GM18909 (cell line): ENCODE data around the gene LGALS9C.
"Not testable (repeated sequence)": the region's sequence is repeated elsewhere in the genome, so short reads cannot be mapped to it uniquely, and the experiment has no call there.

ENCODE experiments used
- ATAC-seq: cut with Tn5 transposase; IDR thresholded peaks from one replicate; pipeline ENCODE4 v1.9.1; 2021; ENCODE audit warnings: mild to moderate bottlenecking; ENCODE audit not compliant: unreplicated experiment, poor library complexity

Gene LGALS9C

DNA sequence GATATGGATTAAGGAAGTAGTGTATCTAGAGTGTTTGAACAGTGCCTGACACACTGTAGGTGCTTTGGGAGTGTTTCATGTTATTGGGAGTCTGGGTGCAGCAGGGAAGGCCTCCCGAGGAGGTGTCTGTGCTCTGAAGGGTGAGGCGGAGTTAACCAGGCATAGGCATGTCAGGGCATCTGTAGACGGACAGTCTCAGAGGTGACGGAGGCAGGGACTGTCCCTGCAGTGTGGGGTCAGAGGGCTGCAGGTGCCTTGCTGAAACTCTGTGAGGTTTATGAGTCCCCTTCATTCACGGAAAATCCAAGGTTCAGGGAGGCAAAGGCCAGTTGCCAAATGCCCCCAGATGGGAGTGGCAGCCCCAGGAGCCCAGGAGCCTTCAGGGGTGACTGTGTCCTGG is 778 bp downstream of the LGALS9C start:
- ATAC-seq = not testable (repeated sequence)

GRCh38 chr17:18478362-18478761 is 1.8 kb downstream of the LGALS9C start:
- ATAC-seq = not testable (repeated sequence)

DNA sequence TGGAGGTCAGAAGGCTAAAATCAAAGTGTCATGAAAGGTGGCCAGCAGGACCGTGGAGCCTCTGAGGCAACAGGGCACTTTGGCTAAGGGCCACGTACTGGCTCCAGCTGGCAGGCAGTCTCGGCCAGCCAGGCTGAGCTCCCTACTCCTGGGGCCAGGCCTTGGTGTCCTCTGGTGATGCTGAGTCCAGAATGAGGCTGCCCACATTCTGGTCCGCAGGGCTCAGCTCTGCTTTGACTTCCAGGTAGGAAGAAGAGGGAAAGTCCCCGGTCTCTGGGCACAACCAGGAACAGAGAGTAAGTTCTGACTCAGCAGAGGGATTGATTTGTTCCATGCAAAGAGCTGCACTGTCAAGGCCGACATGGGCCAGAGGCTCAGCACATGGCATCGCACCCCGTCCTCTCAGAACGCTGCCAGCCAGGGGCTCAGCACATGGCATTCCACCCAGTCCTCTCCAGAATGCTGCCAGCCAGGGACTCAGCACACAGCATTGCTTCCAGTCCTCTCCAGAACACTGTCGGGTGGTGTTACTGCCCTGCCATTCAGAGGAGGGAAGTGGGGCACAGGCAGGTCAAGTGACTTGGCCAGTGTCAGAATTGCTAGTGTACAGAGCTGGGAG is 2.5 kb downstream of the LGALS9C start:
- ATAC-seq = not testable (repeated sequence)

DNA sequence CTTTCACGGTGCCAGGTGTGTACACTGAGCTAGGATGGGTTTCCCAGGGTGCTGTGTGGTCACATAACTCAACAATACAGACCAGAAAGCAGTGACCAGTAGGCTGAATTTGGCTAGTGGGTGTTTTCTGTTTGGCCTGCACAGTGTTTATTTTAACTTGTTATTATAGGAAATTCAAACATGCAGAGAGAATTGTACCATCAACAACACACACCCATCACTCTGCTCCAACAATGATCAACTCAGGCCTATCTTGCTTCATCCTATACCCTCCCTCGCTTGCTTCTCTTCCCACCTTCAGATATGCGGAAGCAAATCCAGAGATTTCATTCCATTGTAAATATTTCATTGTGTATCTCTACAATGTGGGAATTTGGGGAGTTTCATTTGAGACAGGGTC is 5.2 kb downstream of the LGALS9C start:
- not testable (repeated sequence) for ATAC-seq

GRCh38 chr17:18485936-18486464 is 9.4 kb downstream of the LGALS9C start:
- ATAC-seq = not testable (repeated sequence)

GRCh38 chr17:18487633-18488032 is 11.0 kb downstream of the LGALS9C start:
- ATAC-seq = not testable (repeated sequence)

- not testable (repeated sequence) for ATAC-seq
Observed at GRCh38 chr17:18488622-18489021, 12.0 kb downstream of the LGALS9C start.

- not testable (repeated sequence) for ATAC-seq
Observed at GRCh38 chr17:18490016-18490415, 13.4 kb downstream of the LGALS9C start.

DNA sequence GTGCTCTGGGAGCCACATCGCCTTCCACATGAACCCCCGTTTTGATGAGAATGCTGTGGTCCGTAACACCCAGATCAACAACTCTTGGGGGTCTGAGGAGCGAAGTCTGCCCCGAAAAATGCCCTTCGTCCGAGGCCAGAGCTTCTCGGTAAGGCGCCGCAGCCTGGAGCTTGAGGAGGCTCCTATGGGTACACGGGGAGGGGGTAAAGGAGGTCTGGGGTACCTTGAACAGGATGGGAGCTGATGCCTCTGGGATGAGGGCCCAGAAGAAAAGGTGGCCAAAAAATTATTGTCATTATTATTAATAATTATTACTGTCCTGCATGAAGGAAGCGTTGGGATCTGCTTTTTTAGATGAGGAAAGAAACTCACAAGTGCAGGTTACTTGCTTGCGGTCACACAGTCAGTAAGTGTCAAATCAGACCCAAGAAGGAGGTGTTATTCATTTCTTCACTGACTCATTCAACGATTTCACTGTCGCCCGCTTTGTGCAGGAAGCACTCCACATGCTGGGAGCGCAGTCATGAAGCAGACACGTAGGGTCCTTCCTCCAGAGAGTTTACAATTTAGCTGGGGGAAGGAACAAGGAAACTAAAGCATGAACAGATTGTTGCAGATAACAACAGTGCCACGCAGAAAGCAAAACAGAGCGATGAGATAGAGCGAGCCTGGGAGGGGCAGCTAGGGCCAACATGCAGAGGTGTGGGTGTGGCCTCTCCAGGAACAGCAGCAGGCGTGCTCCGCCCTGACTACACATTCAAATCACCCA is 16.3 kb downstream of the LGALS9C start:
- not testable (repeated sequence) for ATAC-seq

- ATAC-seq = not testable (repeated sequence)
Observed at GRCh38 chr17:18494250-18494768, 17.7 kb downstream of the LGALS9C start.

- ATAC-seq = not testable (repeated sequence)
Observed at GRCh38 chr17:18497044-18497443, 20.5 kb downstream of the LGALS9C start.

GRCh38 chr17:18499100-18499499 is 22.5 kb downstream of the LGALS9C start:
- ATAC-seq = not testable (repeated sequence)

GRCh38 chr17:18499756-18500155 is 23.2 kb downstream of the LGALS9C start:
- ATAC-seq = not testable (repeated sequence)

DNA sequence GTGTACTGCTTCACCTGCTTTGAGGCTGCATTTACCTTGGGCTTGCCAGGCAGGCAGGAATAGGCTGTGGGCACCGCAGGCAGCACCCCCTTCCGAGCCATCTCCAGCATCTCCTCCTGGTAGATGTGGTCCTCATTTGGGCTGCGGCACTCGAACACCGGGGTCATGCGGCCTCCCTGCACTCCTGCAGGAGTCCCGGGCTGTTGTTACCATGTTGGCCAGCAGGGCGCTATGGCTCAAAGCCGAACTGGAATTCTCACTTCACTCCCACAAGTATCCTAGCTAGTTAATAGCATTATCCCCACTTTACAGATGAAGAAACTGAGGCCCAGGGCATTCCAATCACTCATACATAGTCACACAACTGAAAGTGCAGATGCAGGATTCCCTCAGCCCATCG is 23.7 kb downstream of the LGALS9C start:
- not testable (repeated sequence) for ATAC-seq

DNA sequence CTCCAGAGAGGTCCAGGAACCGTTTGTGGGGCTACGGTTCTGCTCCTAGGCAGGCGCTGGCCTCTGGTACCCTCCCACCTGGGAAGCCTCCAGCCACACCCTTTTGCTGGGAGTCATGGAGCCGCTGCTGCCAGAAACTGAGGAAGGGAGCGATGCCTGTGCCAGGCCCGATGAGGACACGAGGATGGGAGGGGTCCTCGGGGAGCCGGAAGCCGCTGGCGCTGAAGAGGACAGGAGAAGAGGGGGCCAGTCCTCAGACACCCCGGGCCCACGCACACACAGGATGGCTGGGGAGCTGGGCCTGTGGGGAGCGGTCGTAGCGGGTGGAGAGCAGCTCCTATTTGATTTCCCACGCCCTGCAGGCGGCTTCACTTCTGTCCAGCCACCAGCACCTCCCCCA is 24.2 kb downstream of the LGALS9C start:
- not testable (repeated sequence) for ATAC-seq

- ATAC-seq = not testable (repeated sequence)
Observed at GRCh38 chr17:18503221-18503620, 26.6 kb downstream of the LGALS9C start.

- ATAC-seq = not testable (repeated sequence)
Observed at GRCh38 chr17:18507729-18508128, 31.1 kb downstream of the LGALS9C start.

DNA sequence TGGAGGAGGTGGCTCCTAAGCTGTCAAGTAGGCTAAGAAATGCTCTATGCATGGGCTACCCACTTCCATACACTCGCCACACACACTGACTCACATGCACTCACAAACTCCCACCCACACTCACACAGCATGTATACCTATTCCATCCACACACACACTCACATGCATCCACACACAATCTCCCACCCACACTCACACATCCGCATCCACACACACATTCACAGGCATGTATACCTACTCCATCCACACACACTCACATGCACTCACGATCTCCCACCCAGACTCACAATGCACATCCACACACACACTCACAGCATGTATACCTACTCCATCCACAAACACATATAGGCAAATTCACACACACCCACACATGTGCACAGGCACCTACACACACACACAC is 32.1 kb downstream of the LGALS9C start:
- not testable (repeated sequence) for ATAC-seq

DNA sequence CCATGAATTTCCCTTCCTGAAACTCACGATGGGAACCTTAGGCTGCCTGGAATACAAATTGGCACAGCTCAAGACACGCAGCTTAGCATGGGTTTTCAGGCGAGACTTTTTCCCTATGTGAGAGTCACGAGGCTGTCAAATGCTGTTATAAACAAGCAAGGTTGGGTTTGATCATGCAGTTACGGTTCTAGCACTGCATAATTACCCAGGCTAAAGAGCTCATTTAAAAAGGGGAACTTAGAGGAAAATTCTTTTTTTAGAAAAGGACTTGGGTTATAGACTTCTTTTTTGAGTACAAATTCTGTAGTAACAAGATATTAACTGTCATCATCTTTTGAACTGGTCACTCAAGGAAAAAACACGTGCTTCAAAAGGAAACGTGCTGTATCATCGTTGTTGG is 44.5 kb downstream of the LGALS9C start:
- ATAC-seq = not testable (repeated sequence)

- not testable (repeated sequence) for ATAC-seq
Observed at GRCh38 chr17:18525015-18525414, 48.4 kb downstream of the LGALS9C start.

GRCh38 chr17:18526168-18526800 is 49.7 kb downstream of the LGALS9C start:
- not testable (repeated sequence) for ATAC-seq
